ENCODE results near the gene CKAP2L. TPM values are rescaled to one million over a fixed set of nuclear protein-coding genes. Genes with fewer than 3 reads are reported as not detected.

The CKAP2L gene
- total RNA-seq, 1 donor from 2014 or later: 11.5 TPM

DNA sequence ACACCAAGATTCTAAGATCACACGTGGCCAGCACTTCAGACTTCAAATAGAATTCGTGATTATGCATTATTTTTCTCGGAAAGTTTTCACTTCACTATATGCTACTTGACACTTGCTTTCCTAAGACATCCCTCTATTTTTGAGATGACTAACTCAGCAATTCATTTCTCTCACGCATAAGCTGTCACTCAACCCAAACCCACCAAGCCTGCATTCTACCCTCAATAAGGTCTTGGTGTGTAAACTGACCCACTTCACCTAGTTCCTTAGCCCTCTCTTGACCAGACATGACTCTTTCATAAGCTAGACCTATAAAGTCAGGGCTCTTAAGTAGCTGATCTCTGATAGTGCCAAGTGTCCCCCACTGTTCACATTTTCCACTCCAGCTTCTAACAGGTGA, 11.7 kb downstream of the CKAP2L start:
- Mint-ChIP-seq H3K4me3 (ENCODE audit: low read depth) (no peak overlapping the region), H3K9me3 (ENCODE audit: low read depth) (no peaks in the 10 kb centered on the region), H3K27ac (no peak overlapping the region), H3K27me3 (no peaks in the 10 kb centered on the region), H3K36me3 (ENCODE audit: insufficient read depth) (peaks cover 6% of the 10 kb centered on the region), H3K4me1 (ENCODE audit: low read depth) (peaks cover 19% of the 10 kb centered on the region)
- DNase-seq (ENCODE audit: low spot score, unreplicated experiment): no peak
- TF ChIP-seq, protein P1, sequence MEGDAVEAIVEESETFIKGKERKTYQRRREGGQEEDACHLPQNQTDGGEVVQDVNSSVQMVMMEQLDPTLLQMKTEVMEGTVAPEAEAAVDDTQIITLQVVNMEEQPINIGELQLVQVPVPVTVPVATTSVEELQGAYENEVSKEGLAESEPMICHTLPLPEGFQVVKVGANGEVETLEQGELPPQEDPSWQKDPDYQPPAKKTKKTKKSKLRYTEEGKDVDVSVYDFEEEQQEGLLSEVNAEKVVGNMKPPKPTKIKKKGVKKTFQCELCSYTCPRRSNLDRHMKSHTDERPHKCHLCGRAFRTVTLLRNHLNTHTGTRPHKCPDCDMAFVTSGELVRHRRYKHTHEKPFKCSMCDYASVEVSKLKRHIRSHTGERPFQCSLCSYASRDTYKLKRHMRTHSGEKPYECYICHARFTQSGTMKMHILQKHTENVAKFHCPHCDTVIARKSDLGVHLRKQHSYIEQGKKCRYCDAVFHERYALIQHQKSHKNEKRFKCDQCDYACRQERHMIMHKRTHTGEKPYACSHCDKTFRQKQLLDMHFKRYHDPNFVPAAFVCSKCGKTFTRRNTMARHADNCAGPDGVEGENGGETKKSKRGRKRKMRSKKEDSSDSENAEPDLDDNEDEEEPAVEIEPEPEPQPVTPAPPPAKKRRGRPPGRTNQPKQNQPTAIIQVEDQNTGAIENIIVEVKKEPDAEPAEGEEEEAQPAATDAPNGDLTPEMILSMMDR (IDR thresholded peaks at IDR 0.05; ENCODE audit: unreplicated experiment): no peak

DNA sequence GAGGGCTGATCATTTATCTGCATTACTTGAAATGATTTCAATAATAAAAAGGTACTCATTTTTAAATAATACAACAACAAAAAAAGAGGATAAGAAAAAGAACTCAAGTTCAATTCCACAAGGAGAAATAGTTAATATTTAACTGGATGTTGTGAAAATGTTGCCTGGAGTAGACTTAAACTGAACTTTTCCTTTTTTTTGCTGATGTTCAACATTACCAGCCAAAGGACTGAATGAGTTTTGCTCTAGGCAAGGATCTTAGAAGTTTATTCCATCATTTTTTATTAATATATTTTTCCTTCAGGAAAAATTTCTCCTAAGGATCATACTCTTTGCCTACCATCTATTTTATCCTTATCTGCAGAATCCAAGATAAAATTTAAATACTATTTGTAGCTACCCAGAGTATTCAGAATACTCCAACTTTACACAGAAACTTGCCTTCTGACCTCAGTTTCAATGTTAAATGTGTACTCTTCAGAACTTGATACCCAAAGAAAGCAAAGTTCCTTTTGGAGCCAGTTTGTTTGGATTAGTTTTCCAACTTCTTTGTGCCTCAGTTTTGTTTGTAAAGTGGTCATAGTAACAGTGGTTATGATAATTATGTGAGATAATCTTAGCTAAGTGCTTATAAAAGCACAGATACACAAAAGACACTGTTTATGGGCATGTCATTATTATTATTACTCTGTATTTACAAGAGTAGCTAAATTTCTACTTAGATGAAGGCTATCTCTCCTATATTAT, 12.8 kb downstream of the CKAP2L start:
- Mint-ChIP-seq H3K27ac (peak overlapping the region; percentile 16), H3K27me3 (no peaks in the 10 kb centered on the region), H3K4me1 (ENCODE audit: low read depth) (peaks cover 19% of the 10 kb centered on the region), H3K36me3 (ENCODE audit: insufficient read depth) (peaks cover 6% of the 10 kb centered on the region), H3K9me3 (ENCODE audit: low read depth) (no peaks in the 10 kb centered on the region), H3K4me3 (ENCODE audit: low read depth) (no peak overlapping the region)
- DNase-seq (ENCODE audit: low spot score, unreplicated experiment): no peak
- TF ChIP-seq, protein P1 (IDR thresholded peaks at IDR 0.05; ENCODE audit: unreplicated experiment): no peak

GRCh38 chr2:112750560-112750843, 13.9 kb downstream of the CKAP2L start:
- no peaks in the 10 kb centered on the region for H3K27me3 Mint-ChIP-seq
- H3K4me3 Mint-ChIP-seq (ENCODE audit: low read depth): no peak overlapping the region
- TF ChIP-seq, protein P1 (IDR thresholded peaks at IDR 0.05; ENCODE audit: unreplicated experiment): no peak
- no peak overlapping the region for H3K27ac Mint-ChIP-seq
- peaks cover 8% of the 10 kb centered on the region for H3K36me3 Mint-ChIP-seq (ENCODE audit: insufficient read depth)
- DNase-seq (ENCODE audit: low spot score, unreplicated experiment): no peak
- peaks cover 19% of the 10 kb centered on the region for H3K4me1 Mint-ChIP-seq (ENCODE audit: low read depth)
- H3K9me3 Mint-ChIP-seq (ENCODE audit: low read depth): no peaks in the 10 kb centered on the region

DNA sequence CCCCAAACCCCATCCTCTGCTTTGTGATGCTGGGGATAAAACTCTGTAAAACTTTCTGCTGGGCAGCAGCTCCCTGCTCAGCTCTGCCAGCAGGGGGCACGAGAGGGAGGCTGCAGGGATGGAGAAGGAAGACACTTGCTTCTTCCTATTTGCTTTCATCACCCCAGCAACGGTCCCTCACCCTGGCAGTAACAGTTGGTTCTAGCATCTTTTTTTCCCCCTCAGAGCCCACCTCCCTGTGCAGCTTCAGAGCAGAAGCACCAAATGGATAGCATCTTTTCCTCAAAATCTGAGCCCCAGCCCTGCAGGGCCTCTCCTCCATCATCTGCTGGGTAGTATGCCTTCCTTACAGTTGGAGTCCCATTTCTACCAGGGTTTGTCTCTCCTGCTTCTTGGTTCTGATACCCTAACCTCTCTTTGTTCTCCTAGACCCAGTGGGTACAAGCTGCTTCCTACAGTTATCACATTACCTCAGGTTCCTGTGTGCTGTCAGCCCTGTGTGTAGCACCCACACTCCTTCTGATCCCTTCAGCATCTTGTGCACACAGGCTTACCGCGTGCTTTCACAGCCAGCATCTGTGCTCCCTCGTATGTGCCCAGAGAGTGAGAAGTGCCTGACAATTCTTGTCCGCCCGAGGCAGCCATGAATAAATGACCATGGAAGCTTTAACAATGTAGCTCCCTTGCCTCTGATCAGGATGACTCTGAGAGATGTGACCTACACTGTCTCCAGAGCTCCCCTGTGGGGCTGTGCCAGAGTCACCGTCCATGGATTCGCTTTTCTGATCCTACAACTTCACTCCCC, 14.5 kb downstream of the CKAP2L start:
- H3K36me3 Mint-ChIP-seq (ENCODE audit: insufficient read depth): peaks cover 8% of the 10 kb centered on the region
- DNase-seq (ENCODE audit: low spot score, unreplicated experiment): peak; percentile 62
- H3K27ac Mint-ChIP-seq: peak overlapping the region; percentile 80
- H3K27me3 Mint-ChIP-seq: no peaks in the 10 kb centered on the region
- TF ChIP-seq, protein P1 (IDR thresholded peaks at IDR 0.05; ENCODE audit: unreplicated experiment): peak; percentile 89
- H3K9me3 Mint-ChIP-seq (ENCODE audit: low read depth): no peaks in the 10 kb centered on the region
- H3K4me3 Mint-ChIP-seq (ENCODE audit: low read depth): no peak overlapping the region
- H3K4me1 Mint-ChIP-seq (ENCODE audit: low read depth): peaks cover 19% of the 10 kb centered on the region

GRCh38 chr2:112740527-112740926, 23.9 kb downstream of the CKAP2L start:
- H3K36me3 Mint-ChIP-seq (ENCODE audit: insufficient read depth): peaks cover 7% of the 10 kb centered on the region
- peak overlapping the region; percentile 35 for H3K27ac Mint-ChIP-seq
- H3K27me3 Mint-ChIP-seq: no peaks in the 10 kb centered on the region
- no peaks in the 10 kb centered on the region for H3K9me3 Mint-ChIP-seq (ENCODE audit: low read depth)
- no peak for DNase-seq (ENCODE audit: low spot score, unreplicated experiment)
- peaks cover 1% of the 10 kb centered on the region for H3K4me1 Mint-ChIP-seq (ENCODE audit: low read depth)
- TF ChIP-seq, protein P1 (IDR thresholded peaks at IDR 0.05; ENCODE audit: unreplicated experiment): no peak
- no peak overlapping the region for H3K4me3 Mint-ChIP-seq (ENCODE audit: low read depth)

Measured in progenitor cell of endocrine pancreas (in vitro differentiated cells).